ENCODE results near the gene WAPL. TPM values are rescaled to one million over a fixed set of nuclear protein-coding genes. Genes with fewer than 3 reads are reported as not detected.

The WAPL gene
- total RNA-seq, 2 experiments from 2014 or later: 34.3 TPM

GRCh38 chr10:86393362-86393761 lies 128.2 kb downstream of the WAPL start:
- Histone ChIP-seq H3K36me3 (ENCODE audit: insufficient read depth, low read length) (no peaks in the 10 kb centered on the region), H3K4me3 (ENCODE audit: low read length) (no peak overlapping the region), H3K27ac (ENCODE audit: low read depth in 1 of 2, low read length in 2 of 2) (no peak overlapping the region), H3K27me3 (ENCODE audit: control insufficient read depth in 1 of 2, insufficient read depth in 2 of 2, low read length in 2 of 2) (peaks cover 3 to 7% of the 10 kb centered on the region in 2 experiments), H3K9me3 (ENCODE audit: control insufficient read depth in 1 of 2, insufficient read depth in 1 of 2, low read length in 2 of 2) (no peaks in the 10 kb centered on the region), H3K4me1 (ENCODE audit: insufficient read depth, low read length) (peaks cover 12% of the 10 kb centered on the region)
- POLR2A ChIA-PET: interaction anchor here (0.6 kb wide), 1 partner anchor 404 kb away, joined by 3 read pairs; no protein-coding TSS in a partner anchor
- Mint-ChIP-seq H3K27ac (no peak overlapping the region), H3K9me3 (no peaks in the 10 kb centered on the region), H3K4me3 (no peak overlapping the region), H3K27me3 (peaks cover 24% of the 10 kb centered on the region), H3K36me3 (ENCODE audit: low read depth) (no peaks in the 10 kb centered on the region), H3K4me1 (ENCODE audit: low read depth) (peaks cover 12% of the 10 kb centered on the region)
- ATAC-seq (ENCODE audit: poor library complexity): no peak
- no peak for DNase-seq
- CTCF ChIA-PET: interaction anchor here (0.6 kb wide), 1 partner anchor 1870 kb away, joined by 4 read pairs; no protein-coding TSS in a partner anchor
- intact Hi-C loops (cut with DNase I, micrococcal nuclease): no loop called here
- TF ChIP-seq CTCF (IDR thresholded peaks at IDR 0.05): no peak

- peaks cover 6 to 14% of the 10 kb centered on the region in 2 experiments for H3K27me3 ChIP-seq (ENCODE audit: control insufficient read depth in 1 of 2, insufficient read depth in 2 of 2, low read length in 2 of 2)
- ChIA-PET POLR2A (no interaction called here), CTCF (no interaction called here)
- H3K4me1 ChIP-seq (ENCODE audit: insufficient read depth, low read length): peaks cover 12% of the 10 kb centered on the region
- H3K4me3 ChIP-seq (ENCODE audit: low read length): no peak overlapping the region
- intact Hi-C loops (cut with DNase I, micrococcal nuclease): no loop called here
- DNase-seq (no peak), ATAC-seq (ENCODE audit: poor library complexity) (no peak)
- peaks cover 15% of the 10 kb centered on the region for H3K4me1 Mint-ChIP-seq (ENCODE audit: low read depth)
- no peaks in the 10 kb centered on the region for H3K36me3 Mint-ChIP-seq (ENCODE audit: low read depth)
- no peaks in the 10 kb centered on the region for H3K9me3 ChIP-seq (ENCODE audit: control insufficient read depth in 1 of 2, insufficient read depth in 1 of 2, low read length in 2 of 2)
- no peak overlapping the region for H3K27ac Mint-ChIP-seq
- no peak for TF ChIP-seq CTCF (IDR thresholded peaks at IDR 0.05)
- H3K4me3 Mint-ChIP-seq: no peak overlapping the region
- peaks cover 30% of the 10 kb centered on the region for H3K27me3 Mint-ChIP-seq
- no peaks in the 10 kb centered on the region for H3K36me3 ChIP-seq (ENCODE audit: insufficient read depth, low read length)
- H3K27ac ChIP-seq (ENCODE audit: low read depth in 1 of 2, low read length in 2 of 2): no peak overlapping the region
- no peaks in the 10 kb centered on the region for H3K9me3 Mint-ChIP-seq
Measured at GRCh38 chr10:86392723-86393094, 128.9 kb downstream of the WAPL start.

- Mint-ChIP-seq H3K36me3 (ENCODE audit: low read depth) (no peaks in the 10 kb centered on the region), H3K4me1 (ENCODE audit: low read depth) (peaks cover 15% of the 10 kb centered on the region), H3K4me3 (peak overlapping the region; percentile 8), H3K27ac (no peak overlapping the region), H3K27me3 (peaks cover 36% of the 10 kb centered on the region), H3K9me3 (no peaks in the 10 kb centered on the region)
- no peak overlapping the region for H3K27ac ChIP-seq (ENCODE audit: low read depth in 1 of 2, low read length in 2 of 2)
- H3K27me3 ChIP-seq (ENCODE audit: control insufficient read depth in 1 of 2, insufficient read depth in 2 of 2, low read length in 2 of 2): peaks cover 12 to 20% of the 10 kb centered on the region in 2 experiments
- ChIA-PET POLR2A (no interaction called here), CTCF (no interaction called here)
- H3K4me1 ChIP-seq (ENCODE audit: insufficient read depth, low read length): peaks cover 12% of the 10 kb centered on the region
- no peaks in the 10 kb centered on the region for H3K9me3 ChIP-seq (ENCODE audit: control insufficient read depth in 1 of 2, insufficient read depth in 1 of 2, low read length in 2 of 2)
- no peak for TF ChIP-seq CTCF (IDR thresholded peaks at IDR 0.05)
- H3K36me3 ChIP-seq (ENCODE audit: insufficient read depth, low read length): no peaks in the 10 kb centered on the region
- H3K4me3 ChIP-seq (ENCODE audit: low read length): no peak overlapping the region
- no peak for ATAC-seq (ENCODE audit: poor library complexity)
- no peak for DNase-seq
- intact Hi-C loops (cut with DNase I, micrococcal nuclease): no loop called here
Measured at GRCh38 chr10:86391986-86392722, 129.4 kb downstream of the WAPL start.

All from CD4-positive, alpha-beta T cell (primary cell).